H1 (cell line): ENCODE data around the gene KLHL8. TPM values are rescaled to one million over a fixed set of nuclear protein-coding genes. Genes with fewer than 3 reads are reported as not detected.

Experiments used
- CHD7 ChIP-seq: fragments of 300-600 bp; sonication (generic); IDR thresholded peaks from 2 replicates; pipeline ENCODE4 v1.7.1; 2012; ENCODE audit warnings: low read length, moderate library complexity, mild to moderate bottlenecking, inconsistent platforms; ENCODE audit not compliant: insufficient replicate concordance
- CTCF ChIP-seq, 3 experiments: IDR thresholded peaks; 1 replicate in 2 of 3; 2 replicates in 1 of 3; pipeline versions ENCODE4 v1.5.1 to v1.6.1; 2011; ENCODE audit warnings: low read length in 3 of 3, mild to moderate bottlenecking in 3 of 3, inconsistent platforms in 2 of 3, low read depth in 1 of 3, moderate library complexity in 1 of 3; ENCODE audit not compliant: insufficient read depth in 1 of 3; ENCODE audit errors: control extremely low read depth in 1 of 3
- NRF1 ChIP-seq: IDR thresholded peaks from 2 replicates; pipeline ENCODE4 v1.6.1; 2011; ENCODE audit warnings: mild to moderate bottlenecking, low read depth, low read length, improper control_type of control experiment
- RNF2 ChIP-seq: fragments of 200-900, 300-1000 bp; sonication (generic); IDR thresholded peaks from 2 replicates; pipeline ENCODE4 v1.7.1; 2016; ENCODE audit warnings: borderline replicate concordance, low read depth, mild to moderate bottlenecking, antibody characterized with exemption, low read length; ENCODE audit not compliant: poor library complexity, severe bottlenecking; ENCODE audit errors: missing control alignments
- polyA plus RNA-seq, 7 experiments: library from polyadenylated mRNA; depleted of rRNA in 3 of 7; stranded (reverse) in 5 of 7; unstranded in 2 of 7; fragments of >200 nt in 5 of 7; fragments of 200-250 nt in 2 of 7; gene quantifications; 1 replicate in 5 of 7; 2 replicates in 1 of 7; 4 replicates in 1 of 7; pipeline versions ENCODE4 v1.2.1 to v1.2.3, GENCODE V29; 2011 to 2013; ENCODE audit warnings: missing spikeins in 2 of 7, mixed read lengths in 2 of 7
- total RNA-seq: library from RNA; stranded (reverse); fragmentation: NEBNext Ultra II Directional; extraction: Animal tissue kit (Norgen Biotek cat#: 25700); gene quantifications from 2 replicates; pipeline ENCODE4 v1.2.1, GENCODE V29; 2021

The KLHL8 gene
- total and polyA plus RNA-seq, 2 of the 8 experiments (the other 6 are each of a cell fraction or from before 2014, with no cell fraction given) = 0.94 to 8.1 TPM

- TF ChIP-seq CHD7 (no peak), CTCF (IDR thresholded peaks at IDR 0.05; ENCODE audit: control extremely low read depth in 1 of 3, insufficient read depth in 1 of 3, low read depth in 1 of 3, low read length in 3 of 3) (no peak), RNF2 (no peak), NRF1 (no peak)
Measured at GRCh38 chr4:87258677-87259076, 38.3 kb upstream of the KLHL8 start (continued).
